Measurements from ENCODE around the gene PCDHGB3.
"Not testable (repeated sequence)": the region's sequence is repeated elsewhere in the genome, so short reads cannot be mapped to it uniquely, and the experiment has no call there.

The PCDHGB3 gene

DNA sequence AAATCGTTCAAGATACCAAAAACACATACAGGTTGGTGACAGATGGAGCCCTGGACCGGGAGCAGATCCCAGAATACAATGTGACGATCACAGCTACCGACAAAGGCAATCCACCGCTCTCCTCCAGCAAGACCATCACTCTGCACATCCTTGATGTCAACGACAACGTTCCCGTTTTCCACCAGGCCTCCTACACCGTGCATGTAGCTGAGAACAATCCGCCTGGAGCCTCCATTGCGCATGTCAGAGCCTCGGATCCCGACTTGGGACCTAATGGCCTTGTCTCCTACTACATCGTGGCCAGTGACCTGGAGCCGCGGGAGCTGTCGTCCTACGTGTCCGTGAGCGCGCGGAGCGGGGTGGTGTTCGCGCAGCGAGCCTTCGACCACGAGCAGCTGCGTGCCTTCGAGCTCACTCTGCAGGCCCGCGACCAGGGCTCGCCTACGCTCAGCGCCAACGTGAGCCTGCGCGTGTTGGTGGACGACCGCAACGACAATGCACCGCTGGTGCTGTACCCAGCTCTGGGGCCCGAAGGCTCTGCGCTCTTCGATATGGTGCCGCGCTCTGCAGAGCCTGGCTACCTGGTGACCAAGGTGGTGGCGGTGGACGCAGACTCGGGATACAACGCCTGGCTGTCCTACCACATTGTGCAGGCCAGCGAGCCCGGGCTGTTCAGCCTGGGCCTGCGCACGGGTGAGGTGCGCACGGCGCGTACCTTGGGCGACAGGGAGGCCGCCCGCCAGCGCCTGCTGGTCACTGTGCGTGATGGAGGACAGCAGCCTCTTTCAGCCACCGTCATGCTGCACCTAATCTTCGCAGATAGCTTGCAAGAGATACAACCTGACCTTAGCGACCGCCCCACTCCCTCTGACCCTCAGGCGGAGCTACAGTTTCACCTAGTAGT lies 1.8 kb downstream of the PCDHGB3 start:
- DNase-seq (ENCODE audit: low read depth) = no peak
- TF ChIP-seq, protein P1, sequence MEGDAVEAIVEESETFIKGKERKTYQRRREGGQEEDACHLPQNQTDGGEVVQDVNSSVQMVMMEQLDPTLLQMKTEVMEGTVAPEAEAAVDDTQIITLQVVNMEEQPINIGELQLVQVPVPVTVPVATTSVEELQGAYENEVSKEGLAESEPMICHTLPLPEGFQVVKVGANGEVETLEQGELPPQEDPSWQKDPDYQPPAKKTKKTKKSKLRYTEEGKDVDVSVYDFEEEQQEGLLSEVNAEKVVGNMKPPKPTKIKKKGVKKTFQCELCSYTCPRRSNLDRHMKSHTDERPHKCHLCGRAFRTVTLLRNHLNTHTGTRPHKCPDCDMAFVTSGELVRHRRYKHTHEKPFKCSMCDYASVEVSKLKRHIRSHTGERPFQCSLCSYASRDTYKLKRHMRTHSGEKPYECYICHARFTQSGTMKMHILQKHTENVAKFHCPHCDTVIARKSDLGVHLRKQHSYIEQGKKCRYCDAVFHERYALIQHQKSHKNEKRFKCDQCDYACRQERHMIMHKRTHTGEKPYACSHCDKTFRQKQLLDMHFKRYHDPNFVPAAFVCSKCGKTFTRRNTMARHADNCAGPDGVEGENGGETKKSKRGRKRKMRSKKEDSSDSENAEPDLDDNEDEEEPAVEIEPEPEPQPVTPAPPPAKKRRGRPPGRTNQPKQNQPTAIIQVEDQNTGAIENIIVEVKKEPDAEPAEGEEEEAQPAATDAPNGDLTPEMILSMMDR (conservative IDR thresholded peaks at IDR 0.05; ENCODE audit: low read length) = no peak
- no peak overlapping the region for H3K4me3 ChIP-seq (ENCODE audit: low read length)

DNA sequence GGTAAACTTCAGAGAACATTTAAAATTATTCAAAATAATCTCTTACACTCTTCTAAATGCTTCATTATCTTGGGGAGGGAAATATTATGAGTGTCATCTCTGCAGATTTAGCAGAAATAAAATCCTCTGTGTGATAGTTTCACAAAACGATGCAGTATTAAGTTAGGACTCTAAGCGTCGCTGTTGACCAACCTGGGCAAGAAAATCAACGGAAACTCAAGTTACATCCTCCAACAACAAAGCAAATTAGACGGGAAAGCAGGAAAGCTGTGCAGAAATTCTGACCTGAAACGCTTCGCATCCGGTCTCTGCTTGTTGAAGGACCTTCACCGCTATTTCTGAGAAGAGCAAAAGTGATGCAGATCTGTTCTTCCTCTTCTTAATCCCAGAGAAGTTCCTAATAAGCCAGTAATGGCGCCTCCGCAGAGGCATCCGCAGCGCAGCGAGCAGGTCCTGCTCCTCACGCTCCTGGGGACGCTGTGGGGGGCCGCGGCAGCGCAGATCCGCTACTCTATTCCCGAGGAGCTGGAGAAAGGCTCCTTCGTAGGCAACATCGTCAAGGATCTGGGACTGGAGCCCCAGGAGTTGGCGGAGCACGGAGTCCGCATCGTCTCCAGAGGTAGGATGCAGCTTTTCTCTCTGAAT lies 3.8 kb downstream of the PCDHGB3 start, which contains the start of gene PCDHGA6:
Gene PCDHGA6 (plus strand): TSS at position 219 of the 645 bp plus-strand sequence. CDS start 193 bp downstream, at position 412.
- peak within 1 kb of the TSS; percentile 56 for H3K4me3 ChIP-seq (ENCODE audit: low read length)
- DNase-seq (ENCODE audit: low read depth) = peak; percentile 38
- TF ChIP-seq, protein P1 (conservative IDR thresholded peaks at IDR 0.05; ENCODE audit: low read length) = peak; percentile 69

DNA sequence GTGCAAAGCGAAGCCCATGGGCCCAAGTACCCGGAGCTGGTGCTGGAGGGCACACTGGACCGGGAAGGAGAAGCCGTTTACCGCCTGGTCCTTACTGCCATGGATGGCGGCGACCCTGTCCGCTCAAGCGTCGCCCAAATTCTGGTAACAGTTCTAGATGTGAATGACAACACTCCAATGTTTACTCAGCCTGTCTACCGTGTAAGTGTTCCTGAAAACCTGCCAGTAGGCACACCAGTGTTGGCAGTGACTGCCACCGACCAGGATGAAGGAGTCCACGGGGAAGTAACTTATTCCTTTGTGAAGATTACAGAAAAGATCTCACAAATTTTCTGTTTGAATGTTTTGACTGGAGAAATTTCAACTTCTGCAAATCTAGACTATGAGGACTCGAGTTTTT lies 4.6 kb downstream of the PCDHGB3 start:
- peak overlapping the region; percentile 56; the same call in 1 of the 2 replicates for H3K4me3 ChIP-seq (ENCODE audit: low read length)
- DNase-seq (ENCODE audit: low read depth) = no peak
- TF ChIP-seq, protein P1 (conservative IDR thresholded peaks at IDR 0.05; ENCODE audit: low read length) = no peak

DNA sequence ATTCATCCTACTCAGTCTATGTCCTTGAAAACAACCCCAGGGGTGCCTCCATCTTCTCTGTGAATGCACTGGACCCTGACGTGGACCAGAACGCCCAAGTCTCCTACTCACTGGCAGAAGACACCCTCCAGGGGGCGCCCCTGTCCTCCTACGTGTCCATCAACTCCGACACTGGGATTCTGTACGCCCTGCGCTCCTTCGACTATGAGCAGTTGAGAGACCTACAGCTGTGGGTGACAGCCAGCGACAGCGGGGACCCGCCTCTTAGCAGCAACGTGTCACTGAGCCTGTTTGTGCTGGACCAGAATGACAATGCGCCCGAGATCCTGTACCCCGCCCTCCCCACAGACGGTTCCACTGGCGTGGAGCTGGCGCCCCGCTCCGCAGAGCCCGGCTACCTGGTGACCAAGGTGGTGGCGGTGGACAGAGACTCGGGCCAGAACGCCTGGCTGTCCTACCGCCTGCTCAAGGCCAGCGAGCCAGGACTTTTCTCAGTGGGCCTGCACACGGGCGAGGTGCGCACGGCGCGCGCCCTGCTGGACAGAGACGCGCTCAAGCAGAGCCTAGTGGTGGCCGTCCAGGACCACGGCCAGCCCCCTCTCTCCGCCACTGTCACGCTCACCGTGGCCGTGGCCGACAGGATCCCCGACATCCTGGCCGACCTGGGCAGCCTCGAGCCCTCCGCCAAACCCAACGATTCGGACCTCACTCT lies 5.6 kb downstream of the PCDHGB3 start:
- not testable (repeated sequence) for DNase-seq (ENCODE audit: low read depth); H3K4me3 ChIP-seq (ENCODE audit: low read length)

DNA sequence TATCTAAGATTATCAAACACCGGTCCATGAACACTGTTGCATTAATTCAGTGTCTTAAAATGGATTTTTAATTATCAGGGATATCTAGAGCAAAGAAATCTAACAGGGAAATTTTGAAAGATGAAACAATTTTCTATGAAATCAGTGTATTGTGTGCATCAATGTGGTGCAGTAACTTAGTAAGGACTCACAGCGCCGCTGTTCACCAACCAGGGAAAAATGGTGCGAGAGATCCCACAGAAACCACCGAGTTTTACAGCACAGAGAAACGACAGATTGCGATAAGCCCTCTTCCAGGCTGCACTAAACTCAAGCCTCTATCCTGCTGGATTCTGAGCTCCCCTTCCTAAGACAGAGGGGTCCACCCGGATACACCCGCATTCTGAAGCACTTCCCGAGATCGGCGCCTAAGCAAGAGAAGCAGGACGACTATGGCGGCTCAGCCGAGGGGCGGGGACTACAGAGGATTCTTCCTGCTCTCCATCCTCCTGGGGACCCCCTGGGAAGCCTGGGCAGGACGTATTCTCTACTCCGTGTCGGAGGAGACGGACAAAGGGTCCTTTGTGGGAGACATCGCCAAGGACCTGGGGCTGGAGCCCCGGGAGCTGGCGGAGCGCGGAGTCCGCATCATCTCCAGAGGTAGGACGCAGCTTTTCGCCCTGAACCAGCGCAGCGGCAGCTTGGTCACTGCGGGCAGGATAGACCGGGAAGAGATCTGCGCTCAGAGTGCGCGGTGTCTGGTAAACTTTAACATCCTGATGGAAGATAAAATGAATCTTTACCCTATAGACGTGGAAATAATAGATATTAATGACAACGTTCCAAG lies 12.6 kb downstream of the PCDHGB3 start, which contains the start of gene PCDHGA7:
Gene PCDHGA7 (plus strand): TSS at position 274 of the 826 bp plus-strand sequence. CDS start 158 bp downstream, at position 432.
- TF ChIP-seq, protein P1 (conservative IDR thresholded peaks at IDR 0.05; ENCODE audit: low read length) = peak; percentile 67
- peak; percentile 58 for DNase-seq (ENCODE audit: low read depth)
- peak within 1 kb of the TSS; percentile 71 for H3K4me3 ChIP-seq (ENCODE audit: low read length)

DNA sequence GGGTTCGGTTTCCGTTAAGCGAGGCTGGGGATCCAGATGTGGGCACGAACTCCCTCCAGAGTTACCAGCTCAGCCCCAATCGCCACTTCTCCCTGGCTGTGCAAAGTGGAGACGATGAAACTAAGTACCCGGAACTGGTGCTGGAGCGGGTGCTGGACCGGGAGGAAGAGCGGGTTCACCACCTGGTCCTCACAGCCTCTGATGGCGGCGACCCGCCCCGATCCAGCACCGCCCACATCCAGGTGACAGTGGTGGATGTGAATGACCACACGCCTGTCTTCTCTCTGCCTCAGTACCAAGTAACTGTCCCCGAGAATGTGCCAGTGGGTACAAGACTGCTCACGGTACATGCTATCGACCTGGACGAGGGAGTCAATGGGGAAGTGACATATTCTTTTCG lies 13.3 kb downstream of the PCDHGB3 start:
- TF ChIP-seq, protein P1 (conservative IDR thresholded peaks at IDR 0.05; ENCODE audit: low read length) = no peak

More for the DNA sequence above, 13.3 kb downstream of the PCDHGB3 start:
- peak overlapping the region; percentile 71 for H3K4me3 ChIP-seq (ENCODE audit: low read length)
- no peak for DNase-seq (ENCODE audit: low read depth)

Data from AG10803 (cell line).